ENCODE data around the gene MCF2L2.

- TF ChIP-seq FOXP2 (optimal IDR thresholded peaks at IDR 0.05; ENCODE audit: control extremely low read depth, extremely low read length, insufficient read depth) (no peak), EZH2 (IDR thresholded peaks at IDR 0.05) (no peak), POLR2AphosphoS5 (IDR thresholded peaks at IDR 0.05; ENCODE audit: borderline replicate concordance, low read depth, low read length) (no peak)
Measured at GRCh38 chr3:183328823-183329222, 99.6 kb downstream of the MCF2L2 start.

Measured in SK-N-MC (cell line).